SK-N-SH (cell line): Measurements from ENCODE around the gene COLEC12. TPM values are rescaled to one million over a fixed set of nuclear protein-coding genes. Genes with fewer than 3 reads are reported as not detected.

Source experiments
- CTCF ChIA-PET: fragments of 300-600, 350-600 bp; formaldehyde crosslinking; extraction: SDS; loops from one replicate; lab custom pipeline; 2021; lab: Yijun Ruan, JAX
- POLR2A ChIA-PET: fragments of 350-600 bp; sonication (Branson Sonifier 250); formaldehyde crosslinking; extraction: SDS; loops from one replicate; lab custom pipeline; 2020; ENCODE audit warnings: antibody characterized with exemption, inconsistent platforms; lab: Yijun Ruan, JAX
- DNase-seq: peaks from one replicate; pipeline ENCODE4 v3.0.0; 2012
- H2AFZ ChIP-seq: fragments of 200-600 bp; sonication (generic); 2 replicates; pipeline ENCODE4 v1.8.1; 2016; ENCODE audit warnings: antibody characterized with exemption, mild to moderate bottlenecking, low read depth
- H3F3A ChIP-seq: fragments of 200-600 bp; sonication (generic); replicated peaks from 2 replicates; pipeline ENCODE3; 2016; ENCODE audit warnings: antibody characterized with exemption, mild to moderate bottlenecking; ENCODE audit not compliant: insufficient read depth
- H3K27ac ChIP-seq, 2 experiments: fragments of 200-500 bp in 1 of 2; fragments of 200-600 bp in 1 of 2; sonication (Bioruptor generic) in 1 of 2; sonication (generic), shearing (Covaris generic) in 1 of 2; 2 replicates each; pipeline versions ENCODE4 v1.5.1 to v1.6.1; 2014 to 2016; ENCODE audit warnings: low read depth in 2 of 2, inconsistent platforms in 1 of 2, low read length in 1 of 2, mild to moderate bottlenecking in 1 of 2, mixed read lengths in 1 of 2
- H3K27me3 ChIP-seq: fragments of 200-600 bp; sonication (generic), shearing (Covaris generic); 2 replicates; pipeline ENCODE4 v1.6.1; 2016; ENCODE audit warnings: mixed run types; ENCODE audit not compliant: insufficient read depth
- H3K36me3 ChIP-seq, 2 experiments: fragments of 200-500 bp in 1 of 2; fragments of 200-600 bp in 1 of 2; sonication (Bioruptor generic) in 1 of 2; sonication (generic) in 1 of 2; replicated peaks in 1 of 2; 2 replicates each; pipeline versions ENCODE3 to v1.5.1; 2014 to 2016; ENCODE audit warnings: low read length in 1 of 2, mild to moderate bottlenecking in 1 of 2; ENCODE audit not compliant: insufficient read depth in 2 of 2, control insufficient read depth in 1 of 2
- H3K4me1 ChIP-seq, 2 experiments: fragments of 200-500 bp in 1 of 2; fragments of 200-600 bp in 1 of 2; sonication (Bioruptor generic) in 1 of 2; sonication (generic), shearing (Covaris generic) in 1 of 2; 2 replicates each; pipeline versions ENCODE4 v1.5.1 to v1.6.1; 2014 to 2016; ENCODE audit warnings: low read depth in 1 of 2, low read length in 1 of 2, mixed run types in 1 of 2; ENCODE audit not compliant: insufficient read depth in 2 of 2, control insufficient read depth in 1 of 2
- H3K4me2 ChIP-seq: fragments of 200-600 bp; sonication (generic), shearing (Covaris generic); 2 replicates; pipeline ENCODE4 v1.6.1; 2017; ENCODE audit warnings: mixed run types
- H3K4me3 ChIP-seq, 2 experiments: fragments of 200-500 bp in 1 of 2; fragments of 200-600 bp in 1 of 2; sonication (Bioruptor generic) in 1 of 2; sonication (generic), shearing (Covaris generic) in 1 of 2; 2 replicates each; pipeline versions ENCODE4 v1.5.1 to v1.8.1; 2014 to 2016; ENCODE audit warnings: low read depth in 2 of 2, inconsistent platforms in 1 of 2, low read length in 1 of 2, mild to moderate bottlenecking in 1 of 2, mixed read lengths in 1 of 2, moderate library complexity in 1 of 2
- H3K79me2 ChIP-seq: fragments of 200-600 bp; sonication (generic); 2 replicates; pipeline ENCODE4 v1.8.1; 2017; ENCODE audit warnings: mild to moderate bottlenecking; ENCODE audit not compliant: insufficient read depth
- H3K9ac ChIP-seq: fragments of 200-600 bp; sonication (generic); 2 replicates; pipeline ENCODE4 v1.6.1; 2017; ENCODE audit warnings: mixed run types
- H3K9me2 ChIP-seq: fragments of 200-600 bp; sonication (generic); 2 replicates; pipeline ENCODE4 v1.6.1; 2017; ENCODE audit warnings: mixed run types
- H3K9me3 ChIP-seq: fragments of 200-600 bp; sonication (generic); 2 replicates; pipeline ENCODE4 v1.6.1; 2017; ENCODE audit warnings: mixed run types, mild to moderate bottlenecking, moderate library complexity
- H4K20me1 ChIP-seq: fragments of 200-600 bp; sonication (generic); 2 replicates; pipeline ENCODE4 v1.6.1; 2017; ENCODE audit warnings: mild to moderate bottlenecking, mixed run types; ENCODE audit not compliant: insufficient read depth
- ELF1 ChIP-seq: IDR thresholded peaks from 2 replicates; pipeline ENCODE4 v1.4.0; 2012
- FOSL2 ChIP-seq: IDR thresholded peaks from 2 replicates; pipeline ENCODE4 v1.4.0; 2012; ENCODE audit warnings: low read depth, mild to moderate bottlenecking, moderate library complexity, borderline replicate concordance
- FOXM1 ChIP-seq: IDR thresholded peaks from 2 replicates; pipeline ENCODE4 v1.4.0; 2012; ENCODE audit warnings: low read depth, mild to moderate bottlenecking
- GABPA ChIP-seq: IDR thresholded peaks from 2 replicates; pipeline ENCODE4 v1.4.0; 2012; ENCODE audit warnings: low read depth, mild to moderate bottlenecking
- GATA2 ChIP-seq: sonication (generic); formaldehyde crosslinking; IDR thresholded peaks from 2 replicates; pipeline ENCODE4 v1.5.0; 2020; ENCODE audit warnings: mild to moderate bottlenecking, missing genetic modification reagents
- IRF3 ChIP-seq: fragments of 150-350 bp; IDR thresholded peaks from 2 replicates; pipeline ENCODE4 v1.6.1; 2016; ENCODE audit warnings: mild to moderate bottlenecking, low read depth, low read length
- MAX ChIP-seq: IDR thresholded peaks from 2 replicates; pipeline ENCODE4 v1.4.0; 2012; ENCODE audit warnings: low read depth
- MEF2A ChIP-seq: IDR thresholded peaks from 2 replicates; pipeline ENCODE4 v1.4.0; 2012; ENCODE audit warnings: low read depth, borderline replicate concordance
- MXI1 ChIP-seq: IDR thresholded peaks from 2 replicates; pipeline ENCODE4 v1.6.1; 2012; ENCODE audit warnings: mild to moderate bottlenecking, low read depth, low read length, improper control_type of control experiment
- NFIC ChIP-seq: IDR thresholded peaks from 2 replicates; pipeline ENCODE4 v1.4.0; 2012; ENCODE audit warnings: borderline replicate concordance
- NRF1 ChIP-seq: IDR thresholded peaks from 2 replicates; pipeline ENCODE4 v1.6.1; 2012; ENCODE audit warnings: low read depth, mild to moderate bottlenecking, low read length
- PBX3 ChIP-seq: IDR thresholded peaks from 2 replicates; pipeline ENCODE4; 2012
- RCOR1 ChIP-seq: fragments of 150-350 bp; IDR thresholded peaks from 2 replicates; pipeline ENCODE4 v1.6.1; 2017; ENCODE audit warnings: antibody characterized with exemption, low read length
- REST ChIP-seq: IDR thresholded peaks from 2 replicates; pipeline ENCODE4 v1.6.1; 2012; ENCODE audit warnings: mild to moderate bottlenecking, low read depth, low read length, moderate library complexity
- RFX5 ChIP-seq: IDR thresholded peaks from 2 replicates; pipeline ENCODE4 v1.6.1; 2012; ENCODE audit warnings: mild to moderate bottlenecking, improper control_type of control experiment, low read length
- RXRA ChIP-seq: IDR thresholded peaks from 2 replicates; pipeline ENCODE4 v1.4.0; 2012; ENCODE audit warnings: low read depth, mild to moderate bottlenecking, borderline replicate concordance
- SMC3 ChIP-seq: IDR thresholded peaks from 2 replicates; pipeline ENCODE4 v1.6.1; 2012; ENCODE audit warnings: low read depth, low read length, improper control_type of control experiment
- TAF1 ChIP-seq: IDR thresholded peaks from 2 replicates; pipeline ENCODE4 v1.6.1; 2012; ENCODE audit warnings: low read depth, mild to moderate bottlenecking, low read length, moderate library complexity, borderline replicate concordance
- USF1 ChIP-seq: IDR thresholded peaks from 2 replicates; pipeline ENCODE4 v1.4.0; 2012; ENCODE audit warnings: low read depth, borderline replicate concordance
- USF2 ChIP-seq: fragments of 150-350 bp; IDR thresholded peaks from 2 replicates; pipeline ENCODE4 v1.6.1; 2017; ENCODE audit warnings: antibody characterized with exemption, low read length, low read depth, borderline replicate concordance
- WGBS: methylation state at CpG from one replicate; pipeline ENCODE4 v1.1.6; 2017; ENCODE audit warnings: low lambda C conversion rate; 5-methylcytosine and 5-hydroxymethylcytosine counted together
- polyA plus RNA-seq, 3 experiments: library from polyadenylated mRNA; depleted of rRNA; stranded (reverse); fragments of >200 nt; gene quantifications; 2 replicates each; pipeline ENCODE4 v1.2.3, GENCODE V29; 2012

The COLEC12 gene
- polyA plus RNA-seq, 1 of the 3 experiments (the other 2 are of a cell fraction), result 41.2 TPM

- DNase-seq, result no peak
- POLR2A ChIA-PET, result no interaction called here
- peaks cover 22% of the 10 kb centered on the region for H3F3A ChIP-seq
- TF ChIP-seq RFX5 (no peak), IRF3 (no peak), RCOR1 (no peak), FOSL2 (no peak), MXI1 (no peak), SMC3 (no peak), NRF1 (no peak), GATA2 (no peak), GABPA (no peak), TAF1 (no peak), ELF1 (no peak), PBX3 (no peak), NFIC (no peak), MAX (no peak), USF1 (no peak), REST (no peak), RXRA (no peak), FOXM1 (no peak), MEF2A (no peak), USF2 (no peak)
- TF ChIP-seq, all 33 proteins: peak for 0
- Histone ChIP-seq H3K79me2 (no peaks in the 10 kb centered on the region; the same call in 1 of the 2 replicates), H4K20me1 (no peaks in the 10 kb centered on the region), H3K9me3 (no peaks in the 10 kb centered on the region), H3K27ac (no peak overlapping the region), H3K4me3 (no peak overlapping the region), H3K9ac (no peak overlapping the region), H3K27me3 (no peaks in the 10 kb centered on the region), H3K36me3 (no peaks in the 10 kb centered on the region), H3K4me2 (no peak overlapping the region), H3K9me2 (no peaks in the 10 kb centered on the region), H2AFZ (no peak overlapping the region), H3K4me1 (peaks cover 11 to 14% of the 10 kb centered on the region in 2 experiments; a peak in 3 of 4 replicates)
- CTCF ChIA-PET, result interaction anchor here (1.0 to 1.9 kb wide), 9 partner anchors 10 to 269 kb away, joined by 3 to 11 read pairs (median 5); no protein-coding TSS in a partner anchor
- 86% methylated on average over 7 of the region's 7 CpGs for WGBS
Measured at GRCh38 chr18:495452-495851, 5.0 kb downstream of the COLEC12 start.
